RWPE1 (cell line): ENCODE results near the gene FBH1.
A peak's percentile ranks its signal among the peaks of the same experiment; 100 is the strongest.

ENCODE experiments used
- CTCF ChIA-PET: fragments of 350-600 bp; sonication (Branson Sonifier 250); formaldehyde crosslinking; extraction: SDS; loops from one replicate; lab custom pipeline; 2021; lab: Yijun Ruan, JAX
- POLR2A ChIA-PET: fragments of 400-600 bp; formaldehyde crosslinking; extraction: SDS; loops from one replicate; lab custom pipeline; 2020; ENCODE audit warnings: antibody characterized with exemption; ENCODE audit not compliant: low non-redundant PET; lab: Yijun Ruan, JAX
- DNase-seq: peaks from one replicate; pipeline ENCODE4 v3.0.0; 2012; ENCODE audit warnings: low spot score
- H3K27ac ChIP-seq: fragments of 450-650 bp; 2 replicates; pipeline ENCODE4 v1.5.1; 2017
- CTCF ChIP-seq: fragments of 450-650 bp; conservative IDR thresholded peaks from 2 replicates; pipeline ENCODE4 v1.5.1; 2017; ENCODE audit warnings: low read depth, mild to moderate bottlenecking

The FBH1 gene

GRCh38 chr10:5927306-5927705 lies 37.3 kb downstream of the FBH1 start:
- no peak for TF ChIP-seq CTCF
- ChIA-PET POLR2A (no interaction called here), CTCF (no interaction called here)
- no peak overlapping the region for H3K27ac ChIP-seq
- no peak for DNase-seq

- no peak for DNase-seq
- no peak for TF ChIP-seq CTCF
- H3K27ac ChIP-seq, result no peak overlapping the region
- CTCF ChIA-PET, result no interaction called here
- POLR2A ChIA-PET, result no interaction called here
Measured at GRCh38 chr10:5929442-5929841, 39.4 kb downstream of the FBH1 start.

- CTCF ChIA-PET, result interaction anchor here (0.7 kb wide), 1 partner anchor 13 kb away, joined by 6 read pairs; no protein-coding TSS in a partner anchor
- no peak for TF ChIP-seq CTCF
- peak overlapping the region; percentile 16; the same call in 1 of the 2 replicates for H3K27ac ChIP-seq
- POLR2A ChIA-PET, result no interaction called here
- DNase-seq, result no peak
Measured at GRCh38 chr10:5930272-5930671, 40.2 kb downstream of the FBH1 start.

GRCh38 chr10:5932345-5932744 lies 42.3 kb downstream of the FBH1 start:
- no peak overlapping the region for H3K27ac ChIP-seq
- DNase-seq, result no peak
- no peak for TF ChIP-seq CTCF
- ChIA-PET POLR2A (interaction anchor here (0.6 kb wide), 1 partner anchor 88 kb away, joined by 6 read pairs; no protein-coding TSS in a partner anchor), CTCF (interaction anchor here (0.9 kb wide), 1 partner anchor 249 kb away, joined by 3 read pairs; no protein-coding TSS in a partner anchor)

- POLR2A ChIA-PET, result no interaction called here
- CTCF ChIA-PET, result no interaction called here
Measured at GRCh38 chr10:5933909-5934546, 44.0 kb downstream of the FBH1 start.

GRCh38 chr10:5935628-5936027 lies 45.6 kb downstream of the FBH1 start:
- DNase-seq, result no peak
- no peak for TF ChIP-seq CTCF
- ChIA-PET CTCF (interaction anchor here (0.7 kb wide), 1 partner anchor 306 kb away, joined by 4 read pairs; no protein-coding TSS in a partner anchor), POLR2A (no interaction called here)
- H3K27ac ChIP-seq, result no peak overlapping the region

More at GRCh38 chr10:5933909-5934546, 44.0 kb downstream of the FBH1 start:
- no peak for TF ChIP-seq CTCF
- no peak for DNase-seq
- no peak overlapping the region for H3K27ac ChIP-seq
